GM10266 (cell line): ENCODE data around the gene RNASET2.

ENCODE experiments used
- DNase-seq: peaks from one replicate; pipeline ENCODE4 v3.0.0; 2012; ENCODE audit errors: extremely low spot score
- TF ChIP-seq, protein P1 (sequence below): IDR thresholded peaks from 2 replicates; pipeline ENCODE4 v1.5.1; 2012; ENCODE audit warnings: mild to moderate bottlenecking, low read depth; ENCODE audit not compliant: control insufficient read depth, insufficient read depth; ENCODE audit errors: missing control alignments

The RNASET2 gene

DNA sequence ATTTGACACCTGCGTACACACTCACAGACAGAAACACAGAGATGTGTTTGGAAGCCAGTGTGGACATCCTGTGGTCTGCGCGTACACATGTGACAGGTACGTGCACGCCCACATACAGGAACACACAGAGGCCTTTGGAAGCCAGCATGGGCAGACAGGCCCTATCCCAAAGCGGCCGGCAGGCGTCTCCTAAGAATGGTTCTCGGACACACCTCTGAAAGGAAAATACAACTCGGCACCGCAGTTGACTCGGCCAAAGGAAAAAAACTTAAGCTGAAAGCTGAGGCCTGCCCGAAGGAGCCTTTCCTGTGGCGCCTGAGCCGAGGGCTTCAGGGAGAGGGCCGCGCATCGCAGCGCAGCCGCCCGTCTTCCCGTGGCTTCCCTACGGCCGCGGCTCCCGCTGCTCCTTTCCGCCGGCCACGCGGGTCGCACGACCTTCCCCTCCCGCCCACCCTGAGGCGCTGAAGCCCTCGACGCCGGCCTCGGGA lies 41.5 kb upstream of the RNASET2 start:
- peak; percentile 58 for DNase-seq
- TF ChIP-seq, protein P1, sequence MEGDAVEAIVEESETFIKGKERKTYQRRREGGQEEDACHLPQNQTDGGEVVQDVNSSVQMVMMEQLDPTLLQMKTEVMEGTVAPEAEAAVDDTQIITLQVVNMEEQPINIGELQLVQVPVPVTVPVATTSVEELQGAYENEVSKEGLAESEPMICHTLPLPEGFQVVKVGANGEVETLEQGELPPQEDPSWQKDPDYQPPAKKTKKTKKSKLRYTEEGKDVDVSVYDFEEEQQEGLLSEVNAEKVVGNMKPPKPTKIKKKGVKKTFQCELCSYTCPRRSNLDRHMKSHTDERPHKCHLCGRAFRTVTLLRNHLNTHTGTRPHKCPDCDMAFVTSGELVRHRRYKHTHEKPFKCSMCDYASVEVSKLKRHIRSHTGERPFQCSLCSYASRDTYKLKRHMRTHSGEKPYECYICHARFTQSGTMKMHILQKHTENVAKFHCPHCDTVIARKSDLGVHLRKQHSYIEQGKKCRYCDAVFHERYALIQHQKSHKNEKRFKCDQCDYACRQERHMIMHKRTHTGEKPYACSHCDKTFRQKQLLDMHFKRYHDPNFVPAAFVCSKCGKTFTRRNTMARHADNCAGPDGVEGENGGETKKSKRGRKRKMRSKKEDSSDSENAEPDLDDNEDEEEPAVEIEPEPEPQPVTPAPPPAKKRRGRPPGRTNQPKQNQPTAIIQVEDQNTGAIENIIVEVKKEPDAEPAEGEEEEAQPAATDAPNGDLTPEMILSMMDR, result peak; percentile 49

- DNase-seq, result no peak
- TF ChIP-seq, protein P1, result no peak
These were observed 41.0 kb upstream of the RNASET2 start for GRCh38 chr6:166997348-166997747.

- TF ChIP-seq, protein P1, result no peak
- no peak for DNase-seq
These were observed 40.1 kb upstream of the RNASET2 start for GRCh38 chr6:166996406-166996805.

DNA sequence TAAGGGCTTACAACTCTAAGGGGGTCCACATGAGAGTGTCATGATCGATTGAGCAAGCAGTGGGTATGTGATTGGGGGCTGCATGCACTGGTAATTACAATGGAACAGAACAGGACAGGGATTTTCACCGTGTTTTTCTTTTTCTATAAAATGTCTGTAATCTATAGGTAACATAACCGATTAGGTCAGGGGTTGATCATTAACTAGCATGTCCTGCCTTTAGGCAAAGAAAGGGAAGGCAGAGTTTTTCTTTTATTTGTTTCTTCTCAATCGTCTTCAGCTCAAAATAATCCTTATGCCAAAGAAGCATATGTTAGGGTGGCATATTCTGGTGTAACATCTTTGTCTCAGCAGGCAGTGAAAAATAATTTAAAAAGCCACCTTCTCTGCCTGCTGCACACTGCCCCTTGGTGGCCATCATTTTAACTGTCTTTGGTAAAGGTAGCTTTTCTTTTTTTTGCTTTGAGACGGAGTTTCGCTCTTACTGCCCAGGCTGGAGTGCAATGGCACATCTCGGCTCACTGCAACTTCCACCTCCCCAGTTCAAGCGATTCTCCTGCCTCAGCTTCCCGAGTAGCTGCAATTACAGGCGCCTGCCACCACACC lies 33.2 kb upstream of the RNASET2 start:
- TF ChIP-seq, protein P1, result peak; percentile 56
- DNase-seq, result no peak

- TF ChIP-seq, protein P1, result no peak
- DNase-seq, result no peak
These were observed 32.4 kb upstream of the RNASET2 start for GRCh38 chr6:166988674-166989201.

DNA sequence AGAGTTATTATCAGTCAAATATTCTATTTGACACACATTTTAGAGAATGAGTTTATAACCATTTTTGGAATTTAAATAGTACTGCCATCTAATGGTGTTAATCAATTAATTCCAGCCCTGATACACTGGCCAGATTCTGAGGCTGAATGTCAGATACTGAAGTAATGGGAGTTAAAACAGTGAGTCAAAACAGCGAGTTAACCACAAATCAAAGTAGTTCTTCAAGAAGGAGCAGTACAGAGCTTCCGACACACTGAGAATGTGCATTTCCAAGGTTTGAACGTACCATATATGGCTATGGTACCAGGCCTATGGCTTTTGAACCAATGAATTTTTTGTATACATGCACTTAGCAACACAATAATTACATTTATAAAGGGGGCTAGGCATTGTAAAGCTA lies 31.6 kb upstream of the RNASET2 start:
- no peak for DNase-seq
- TF ChIP-seq, protein P1, result no peak

DNA sequence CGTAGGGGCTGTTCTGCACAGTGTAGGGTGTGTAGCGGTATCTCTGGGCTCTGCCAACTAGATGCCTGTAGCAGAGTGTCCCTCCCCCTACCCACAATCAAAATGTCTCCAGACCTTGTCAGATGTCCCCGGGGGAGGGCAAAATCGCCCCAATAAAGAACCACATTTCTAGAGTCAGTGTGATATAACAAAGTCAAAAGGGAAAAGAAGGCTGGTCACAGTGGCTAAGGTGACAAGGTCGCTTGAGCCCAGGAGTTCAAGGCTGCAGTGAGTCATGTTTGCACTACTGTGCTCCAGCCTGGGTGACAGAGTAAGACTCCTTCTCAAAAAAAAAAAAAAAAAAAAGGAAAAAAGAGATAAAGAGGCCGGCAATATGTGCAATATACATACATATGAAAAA lies 31.1 kb upstream of the RNASET2 start:
- no peak for DNase-seq
- TF ChIP-seq, protein P1, result no peak
